Upper lobe of left lung (tissue), 6 donors: Measurements from ENCODE around the gene SPRTN. TPM values are rescaled to one million over a fixed set of nuclear protein-coding genes. Genes with fewer than 3 reads are reported as not detected.

ENCODE experiments used
- ATAC-seq, 2 donors: fragments of 200-7000 bp; cut with Tn5 transposase; one replicate each; pipeline ENCODE4 v1.9.1; 2022; ENCODE audit warnings: mild to moderate bottlenecking in 2 of 2, moderate library complexity in 2 of 2; ENCODE audit not compliant: low FRiP score in 2 of 2
- DNase-seq, 2 donors: peaks; one replicate each; pipeline ENCODE4 v3.0.0-alpha.2; 2019 to 2020
- H3K27ac ChIP-seq, 4 donors: fragments of 200-600 bp; sonication (generic); one replicate each; pipeline ENCODE4 v1.5.1; 2016 to 2019
- H3K27me3 ChIP-seq, 4 donors: fragments of 200-600 bp; sonication (generic); one replicate each; pipeline ENCODE4 v1.5.1; 2017 to 2019
- H3K36me3 ChIP-seq, 4 donors: fragments of 200-600 bp; sonication (generic); one replicate each; pipeline ENCODE4 v1.5.1; 2016 to 2019
- H3K4me1 ChIP-seq, 4 donors: fragments of 200-600 bp; sonication (generic); one replicate each; pipeline ENCODE4 v1.5.1; 2018 to 2019
- H3K4me3 ChIP-seq, 4 donors: fragments of 200-600 bp; sonication (generic); one replicate each; pipeline ENCODE4 v1.5.1; 2017 to 2019; ENCODE audit warnings: mild to moderate bottlenecking in 2 of 4, moderate library complexity in 1 of 4
- H3K9me3 ChIP-seq, 4 donors: fragments of 200-600 bp; sonication (generic); one replicate each; pipeline ENCODE4 v1.5.1; 2018 to 2019
- EP300 ChIP-seq, 4 donors: sonication (generic); formaldehyde crosslinking; IDR thresholded peaks; one replicate each; pipeline ENCODE4 v1.5.1; 2017; ENCODE audit warnings: antibody characterized with exemption in 4 of 4, control low read depth in 2 of 4
- POLR2A ChIP-seq, 4 donors: fragments of 450-650 bp; IDR thresholded peaks; one replicate each; pipeline ENCODE4 v1.5.1; 2016 to 2017; ENCODE audit warnings: antibody characterized with exemption in 4 of 4, mild to moderate bottlenecking in 2 of 4
- POLR2AphosphoS5 ChIP-seq, 2 donors: sonication (generic); formaldehyde crosslinking; IDR thresholded peaks; one replicate each; pipeline ENCODE4 v1.5.1; 2017; ENCODE audit warnings: antibody characterized with exemption in 2 of 2
- WGBS, 2 donors: methylation state at CpG; one replicate each; pipeline ENCODE4 v1.1.5; 2017 to 2018; 5-methylcytosine and 5-hydroxymethylcytosine counted together
- total RNA-seq, 6 donors: library from RNA; depleted of rRNA in 4 of 6; stranded (reverse); fragments of >200 nt in 4 of 6; gene quantifications; one replicate each; pipeline versions ENCODE4 v1.1.0 to v1.2.1, GENCODE V29; 2016 to 2021
- TF ChIP-seq, protein P1 (sequence below), 6 experiments: fragments of 450-650 bp in 4 of 6; fragments of 200-600 bp in 2 of 6; sonication (generic) in 2 of 6; IDR thresholded peaks; one replicate each; pipeline ENCODE4 v1.5.1; 2016 to 2019; ENCODE audit warnings: antibody characterized with exemption in 6 of 6
- donor health status: DM: no; HTN: no; CAD: no; lungs with moderate emphysema.
- donor health status: DM: no; HTN: yes; CAD: no; lungs with severe emphysema.

Gene SPRTN
- total RNA-seq, 6 donors from 2014 or later: 8.8 to 30.9 (median 17.2) TPM

DNA sequence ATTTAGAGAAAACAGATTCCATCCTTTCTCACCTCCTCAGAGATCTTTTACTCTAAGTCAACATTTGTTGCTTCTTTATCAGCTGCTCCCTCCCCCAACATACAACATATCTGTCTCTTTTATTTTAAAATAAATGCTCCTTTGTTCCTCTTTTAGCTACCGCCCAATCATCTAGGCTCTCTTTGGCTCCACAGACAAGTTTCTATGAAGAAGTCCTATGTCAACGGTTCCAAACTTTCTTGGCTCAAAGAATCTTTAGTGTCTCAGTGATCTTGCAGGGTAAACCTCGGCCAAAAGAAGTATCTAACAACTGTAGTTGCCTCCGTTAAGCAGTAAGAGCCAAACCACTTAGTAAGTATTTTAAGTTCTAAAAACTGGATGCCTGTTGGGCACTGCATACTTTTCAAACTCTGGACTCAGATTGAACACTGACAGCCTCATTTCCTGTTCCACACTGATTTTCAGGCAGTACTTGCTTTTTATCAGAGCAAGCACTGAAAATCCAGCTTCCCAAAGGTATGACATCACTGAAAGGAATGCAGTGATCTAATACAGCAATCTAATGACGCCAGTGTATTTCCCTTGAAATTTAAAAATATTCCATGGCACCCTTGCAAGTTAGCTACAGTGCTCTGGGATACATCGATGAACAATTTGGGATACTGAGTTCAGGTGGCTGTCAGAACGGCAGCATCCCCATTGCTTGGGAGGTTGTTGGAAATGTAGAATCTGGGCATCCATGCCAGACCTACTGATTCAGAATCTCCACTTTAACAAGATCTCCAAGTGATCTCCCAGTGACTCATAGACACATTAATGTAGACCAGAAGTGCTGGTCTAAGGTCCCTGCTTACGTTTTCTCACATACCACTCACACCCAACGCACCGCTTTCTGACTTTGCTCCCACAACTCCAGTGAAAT lies 57.2 kb downstream of the SPRTN start:
- H3K36me3 ChIP-seq: no peaks in the 10 kb centered on the region
- H3K27me3 ChIP-seq: no peaks in the 10 kb centered on the region
- TF ChIP-seq, protein P1, sequence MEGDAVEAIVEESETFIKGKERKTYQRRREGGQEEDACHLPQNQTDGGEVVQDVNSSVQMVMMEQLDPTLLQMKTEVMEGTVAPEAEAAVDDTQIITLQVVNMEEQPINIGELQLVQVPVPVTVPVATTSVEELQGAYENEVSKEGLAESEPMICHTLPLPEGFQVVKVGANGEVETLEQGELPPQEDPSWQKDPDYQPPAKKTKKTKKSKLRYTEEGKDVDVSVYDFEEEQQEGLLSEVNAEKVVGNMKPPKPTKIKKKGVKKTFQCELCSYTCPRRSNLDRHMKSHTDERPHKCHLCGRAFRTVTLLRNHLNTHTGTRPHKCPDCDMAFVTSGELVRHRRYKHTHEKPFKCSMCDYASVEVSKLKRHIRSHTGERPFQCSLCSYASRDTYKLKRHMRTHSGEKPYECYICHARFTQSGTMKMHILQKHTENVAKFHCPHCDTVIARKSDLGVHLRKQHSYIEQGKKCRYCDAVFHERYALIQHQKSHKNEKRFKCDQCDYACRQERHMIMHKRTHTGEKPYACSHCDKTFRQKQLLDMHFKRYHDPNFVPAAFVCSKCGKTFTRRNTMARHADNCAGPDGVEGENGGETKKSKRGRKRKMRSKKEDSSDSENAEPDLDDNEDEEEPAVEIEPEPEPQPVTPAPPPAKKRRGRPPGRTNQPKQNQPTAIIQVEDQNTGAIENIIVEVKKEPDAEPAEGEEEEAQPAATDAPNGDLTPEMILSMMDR (IDR thresholded peaks at IDR 0.05): no peak
- no peak for TF ChIP-seq POLR2A (IDR thresholded peaks at IDR 0.05)
- no peak for TF ChIP-seq POLR2AphosphoS5 (IDR thresholded peaks at IDR 0.05)
- TF ChIP-seq EP300 (IDR thresholded peaks at IDR 0.05): no peak
- H3K9me3 ChIP-seq: no peaks in the 10 kb centered on the region
- ATAC-seq: peak in 1 of 2 donors; percentile 90
- DNase-seq: no peak
- WGBS, 2 donors: 53 to 63% methylated on average over 10 of the region's 10 CpGs
- peak overlapping the region in 3 of 4 donors; percentile 19 to 63 (median 20) for H3K27ac ChIP-seq
- peaks cover 13 to 18% (median 17%) of the 10 kb centered on the region in 4 donors for H3K4me1 ChIP-seq
- no peak overlapping the region for H3K4me3 ChIP-seq

DNA sequence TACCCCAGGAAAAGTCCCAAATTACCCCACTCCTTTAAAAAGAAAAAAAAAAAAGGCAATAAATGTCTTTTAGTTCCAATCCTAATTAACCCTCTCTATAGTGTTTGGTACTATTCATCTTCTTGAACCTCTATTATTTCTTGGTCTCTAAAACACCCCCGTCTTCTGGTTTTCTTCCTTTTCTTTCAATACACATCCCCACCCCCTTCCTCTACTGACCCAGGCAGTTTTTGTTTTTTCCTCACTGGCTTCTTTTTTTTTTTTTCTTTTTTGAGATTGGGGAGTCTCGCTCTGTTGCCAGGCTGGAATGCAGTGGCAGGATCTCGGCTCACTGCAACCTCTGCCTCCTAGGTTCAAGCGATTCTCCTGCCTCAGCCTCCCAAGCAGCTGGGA lies 57.9 kb downstream of the SPRTN start:
- Histone ChIP-seq H3K27ac (no peak overlapping the region), H3K4me3 (no peak overlapping the region), H3K36me3 (no peaks in the 10 kb centered on the region), H3K4me1 (peaks cover 13 to 18% (median 17%) of the 10 kb centered on the region in 4 donors), H3K9me3 (no peaks in the 10 kb centered on the region), H3K27me3 (no peaks in the 10 kb centered on the region)
- ATAC-seq (no peak), DNase-seq (no peak)
- WGBS, 2 donors: 90 to 93% methylated on average over 4 of the region's 4 CpGs
- TF ChIP-seq POLR2A (IDR thresholded peaks at IDR 0.05) (no peak), EP300 (IDR thresholded peaks at IDR 0.05) (no peak), POLR2AphosphoS5 (IDR thresholded peaks at IDR 0.05) (no peak)
- TF ChIP-seq, protein P1 (IDR thresholded peaks at IDR 0.05): no peak

DNA sequence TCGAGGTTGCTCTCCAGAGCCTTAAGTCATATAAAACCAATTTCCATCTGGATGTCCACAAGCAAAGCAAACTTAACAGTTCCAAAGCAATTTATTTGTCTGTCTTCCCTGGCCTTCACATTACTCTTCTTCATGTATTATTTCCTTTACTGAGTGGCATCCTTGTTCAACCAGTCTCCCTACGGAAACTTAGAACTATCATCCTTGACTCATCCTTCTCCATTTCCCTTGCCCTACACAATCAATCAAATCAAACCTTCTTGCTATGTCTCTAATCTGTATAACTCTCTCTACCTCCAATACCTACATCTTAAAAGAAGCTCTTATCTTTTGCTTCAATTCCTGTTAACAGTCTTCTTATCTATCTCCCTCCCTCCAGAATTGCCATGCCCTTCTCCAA lies 58.5 kb downstream of the SPRTN start:
- TF ChIP-seq, protein P1 (IDR thresholded peaks at IDR 0.05): no peak
- no peak for TF ChIP-seq POLR2A (IDR thresholded peaks at IDR 0.05)
- TF ChIP-seq POLR2AphosphoS5 (IDR thresholded peaks at IDR 0.05): no peak
- no peak for TF ChIP-seq EP300 (IDR thresholded peaks at IDR 0.05)
- H3K4me1 ChIP-seq: peaks cover 13 to 18% (median 17%) of the 10 kb centered on the region in 4 donors
- H3K4me3 ChIP-seq: no peak overlapping the region
- no peak for DNase-seq
- no peaks in the 10 kb centered on the region for H3K9me3 ChIP-seq
- no peak for ATAC-seq
- no peak overlapping the region for H3K27ac ChIP-seq
- 96 to 100% methylated on average over 2 of the region's 2 CpGs for WGBS, 2 donors
- H3K27me3 ChIP-seq: no peaks in the 10 kb centered on the region
- H3K36me3 ChIP-seq: no peaks in the 10 kb centered on the region

DNA sequence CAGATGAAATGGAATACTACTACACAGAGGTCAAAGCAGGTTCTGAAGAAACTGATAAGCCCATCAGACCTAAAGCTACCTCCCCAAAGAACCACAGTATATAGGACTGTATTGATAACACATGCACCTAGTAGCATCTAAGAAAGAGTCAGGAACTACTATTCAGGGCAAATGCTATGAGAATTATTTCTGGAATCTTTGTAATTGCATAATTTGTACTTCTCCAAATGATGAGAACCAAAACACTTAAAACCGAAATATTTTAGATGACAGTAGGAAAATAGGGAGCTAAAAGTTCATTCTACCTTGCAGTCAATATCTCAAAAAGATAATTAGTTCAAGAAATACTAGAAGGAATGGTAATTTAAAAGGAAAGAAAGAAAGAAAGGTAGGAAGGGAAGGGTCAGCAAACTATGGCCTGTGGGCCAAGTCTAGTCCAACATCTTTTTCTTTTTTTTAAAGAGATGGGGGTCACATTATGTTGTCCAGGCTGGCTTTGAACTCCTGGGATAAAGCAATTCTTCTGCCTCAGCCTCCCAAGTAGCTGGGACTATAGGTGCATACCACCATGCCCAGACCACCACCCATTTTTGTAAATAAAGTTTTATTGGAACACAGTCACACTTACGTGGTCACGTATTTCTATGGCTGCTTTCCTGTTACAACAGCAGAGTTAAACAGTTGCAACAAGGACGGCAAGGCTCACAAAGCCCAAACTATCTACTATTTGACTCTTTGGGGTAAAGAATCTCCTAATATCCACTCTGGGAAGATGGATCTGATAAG lies 60.0 kb downstream of the SPRTN start:
- Histone ChIP-seq H3K27me3 (no peaks in the 10 kb centered on the region), H3K27ac (no peak overlapping the region), H3K36me3 (no peaks in the 10 kb centered on the region), H3K4me1 (peaks cover 13 to 18% (median 17%) of the 10 kb centered on the region in 4 donors), H3K4me3 (no peak overlapping the region), H3K9me3 (no peaks in the 10 kb centered on the region)
- no peak for DNase-seq
- ATAC-seq: no peak
- TF ChIP-seq, protein P1 (IDR thresholded peaks at IDR 0.05): no peak
- 73 to 90% methylated on average over 4 of the region's 4 CpGs for WGBS, 2 donors
